Transverse colon (tissue), 3 donors: ENCODE data around the gene NFAT5.

Experiments
- POLR2A ChIP-seq: fragments of 450-650 bp; IDR thresholded peaks from one replicate; pipeline ENCODE4 v1.6.1; 2016; ENCODE audit warnings: antibody characterized with exemption, mild to moderate bottlenecking, moderate library complexity
- TF ChIP-seq, protein P1 (sequence below), 5 experiments: fragments of 200-600 bp in 3 of 5; fragments of 450-650 bp in 2 of 5; sonication (generic) in 3 of 5; IDR thresholded peaks; 1 replicate in 2 of 5; 2 replicates in 3 of 5; pipeline ENCODE4 v1.5.1; 2016 to 2017; ENCODE audit warnings: antibody characterized with exemption in 5 of 5, inconsistent platforms in 3 of 5, mild to moderate bottlenecking in 2 of 5, moderate library complexity in 1 of 5

DNA sequence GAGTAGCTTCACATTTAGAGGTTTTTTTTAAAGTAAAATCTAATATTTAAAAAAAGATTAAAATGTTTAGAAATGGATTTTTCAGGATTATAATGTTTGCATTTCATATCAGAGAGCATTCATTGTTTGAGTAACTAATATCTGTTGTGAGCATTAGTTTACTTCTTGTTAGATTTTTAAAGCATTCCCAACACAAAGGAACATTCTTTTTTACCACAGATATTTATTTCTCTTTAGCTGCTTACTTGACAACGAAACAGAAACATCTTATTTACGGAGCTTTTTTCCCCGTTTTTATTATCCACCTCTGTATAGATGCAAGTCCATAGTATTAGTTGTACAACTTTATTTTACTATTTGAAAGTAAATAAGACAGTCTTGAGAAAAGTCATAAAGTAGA, 53.0 kb downstream of the NFAT5 start:
- TF ChIP-seq, protein P1, sequence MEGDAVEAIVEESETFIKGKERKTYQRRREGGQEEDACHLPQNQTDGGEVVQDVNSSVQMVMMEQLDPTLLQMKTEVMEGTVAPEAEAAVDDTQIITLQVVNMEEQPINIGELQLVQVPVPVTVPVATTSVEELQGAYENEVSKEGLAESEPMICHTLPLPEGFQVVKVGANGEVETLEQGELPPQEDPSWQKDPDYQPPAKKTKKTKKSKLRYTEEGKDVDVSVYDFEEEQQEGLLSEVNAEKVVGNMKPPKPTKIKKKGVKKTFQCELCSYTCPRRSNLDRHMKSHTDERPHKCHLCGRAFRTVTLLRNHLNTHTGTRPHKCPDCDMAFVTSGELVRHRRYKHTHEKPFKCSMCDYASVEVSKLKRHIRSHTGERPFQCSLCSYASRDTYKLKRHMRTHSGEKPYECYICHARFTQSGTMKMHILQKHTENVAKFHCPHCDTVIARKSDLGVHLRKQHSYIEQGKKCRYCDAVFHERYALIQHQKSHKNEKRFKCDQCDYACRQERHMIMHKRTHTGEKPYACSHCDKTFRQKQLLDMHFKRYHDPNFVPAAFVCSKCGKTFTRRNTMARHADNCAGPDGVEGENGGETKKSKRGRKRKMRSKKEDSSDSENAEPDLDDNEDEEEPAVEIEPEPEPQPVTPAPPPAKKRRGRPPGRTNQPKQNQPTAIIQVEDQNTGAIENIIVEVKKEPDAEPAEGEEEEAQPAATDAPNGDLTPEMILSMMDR (IDR thresholded peaks at IDR 0.05), result no peak
- no peak for TF ChIP-seq POLR2A
